Upper lobe of left lung (tissue), 4 donors: ENCODE data around the gene SRP68.

Experiments
- EP300 ChIP-seq, 4 donors: sonication (generic); formaldehyde crosslinking; IDR thresholded peaks; one replicate each; pipeline ENCODE4 v1.5.1; 2017; ENCODE audit warnings: antibody characterized with exemption in 4 of 4, control low read depth in 2 of 4
- POLR2A ChIP-seq, 4 donors: fragments of 450-650 bp; IDR thresholded peaks; one replicate each; pipeline ENCODE4 v1.5.1; 2016 to 2017; ENCODE audit warnings: antibody characterized with exemption in 4 of 4, mild to moderate bottlenecking in 2 of 4
- POLR2AphosphoS5 ChIP-seq, 2 donors: sonication (generic); formaldehyde crosslinking; IDR thresholded peaks; one replicate each; pipeline ENCODE4 v1.5.1; 2017; ENCODE audit warnings: antibody characterized with exemption in 2 of 2
- TF ChIP-seq, protein P1 (sequence below), 6 experiments: fragments of 450-650 bp in 4 of 6; fragments of 200-600 bp in 2 of 6; sonication (generic) in 2 of 6; IDR thresholded peaks; one replicate each; pipeline ENCODE4 v1.5.1; 2016 to 2019; ENCODE audit warnings: antibody characterized with exemption in 6 of 6

GRCh38 chr17:76050538-76051467 lies 21.5 kb downstream of the SRP68 start:
- TF ChIP-seq POLR2A (IDR thresholded peaks at IDR 0.05) (no peak), POLR2AphosphoS5 (IDR thresholded peaks at IDR 0.05) (no peak), EP300 (IDR thresholded peaks at IDR 0.05) (no peak)
- TF ChIP-seq, protein P1, sequence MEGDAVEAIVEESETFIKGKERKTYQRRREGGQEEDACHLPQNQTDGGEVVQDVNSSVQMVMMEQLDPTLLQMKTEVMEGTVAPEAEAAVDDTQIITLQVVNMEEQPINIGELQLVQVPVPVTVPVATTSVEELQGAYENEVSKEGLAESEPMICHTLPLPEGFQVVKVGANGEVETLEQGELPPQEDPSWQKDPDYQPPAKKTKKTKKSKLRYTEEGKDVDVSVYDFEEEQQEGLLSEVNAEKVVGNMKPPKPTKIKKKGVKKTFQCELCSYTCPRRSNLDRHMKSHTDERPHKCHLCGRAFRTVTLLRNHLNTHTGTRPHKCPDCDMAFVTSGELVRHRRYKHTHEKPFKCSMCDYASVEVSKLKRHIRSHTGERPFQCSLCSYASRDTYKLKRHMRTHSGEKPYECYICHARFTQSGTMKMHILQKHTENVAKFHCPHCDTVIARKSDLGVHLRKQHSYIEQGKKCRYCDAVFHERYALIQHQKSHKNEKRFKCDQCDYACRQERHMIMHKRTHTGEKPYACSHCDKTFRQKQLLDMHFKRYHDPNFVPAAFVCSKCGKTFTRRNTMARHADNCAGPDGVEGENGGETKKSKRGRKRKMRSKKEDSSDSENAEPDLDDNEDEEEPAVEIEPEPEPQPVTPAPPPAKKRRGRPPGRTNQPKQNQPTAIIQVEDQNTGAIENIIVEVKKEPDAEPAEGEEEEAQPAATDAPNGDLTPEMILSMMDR (IDR thresholded peaks at IDR 0.05): no peak
